HG03196 (cell line): Measurements from ENCODE around the gene TEPSIN.

Experiments
- ATAC-seq: cut with Tn5 transposase; IDR thresholded peaks from one replicate; pipeline ENCODE4 v1.9.1; 2021; ENCODE audit not compliant: unreplicated experiment

The TEPSIN gene

DNA sequence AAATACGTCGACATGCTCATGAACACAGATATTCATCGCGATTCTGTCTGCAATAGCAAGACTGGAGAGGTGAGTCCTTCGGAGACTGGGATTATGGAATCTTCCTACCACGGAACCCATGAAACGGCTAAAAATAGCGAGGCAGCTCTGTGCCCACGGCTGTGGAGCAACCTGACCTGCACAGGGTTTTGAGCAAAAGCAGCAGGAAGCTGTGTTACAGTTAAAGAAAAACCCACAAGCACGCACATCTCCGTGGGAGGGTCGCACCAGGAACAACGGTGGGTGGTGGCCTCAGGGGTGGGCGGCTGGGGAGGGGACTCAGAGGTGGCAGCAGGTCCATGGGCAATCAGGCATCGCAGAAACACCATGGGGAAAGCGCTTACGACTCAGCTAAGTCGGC, 31.4 kb upstream of the TEPSIN start:
- ATAC-seq, result no peak

DNA sequence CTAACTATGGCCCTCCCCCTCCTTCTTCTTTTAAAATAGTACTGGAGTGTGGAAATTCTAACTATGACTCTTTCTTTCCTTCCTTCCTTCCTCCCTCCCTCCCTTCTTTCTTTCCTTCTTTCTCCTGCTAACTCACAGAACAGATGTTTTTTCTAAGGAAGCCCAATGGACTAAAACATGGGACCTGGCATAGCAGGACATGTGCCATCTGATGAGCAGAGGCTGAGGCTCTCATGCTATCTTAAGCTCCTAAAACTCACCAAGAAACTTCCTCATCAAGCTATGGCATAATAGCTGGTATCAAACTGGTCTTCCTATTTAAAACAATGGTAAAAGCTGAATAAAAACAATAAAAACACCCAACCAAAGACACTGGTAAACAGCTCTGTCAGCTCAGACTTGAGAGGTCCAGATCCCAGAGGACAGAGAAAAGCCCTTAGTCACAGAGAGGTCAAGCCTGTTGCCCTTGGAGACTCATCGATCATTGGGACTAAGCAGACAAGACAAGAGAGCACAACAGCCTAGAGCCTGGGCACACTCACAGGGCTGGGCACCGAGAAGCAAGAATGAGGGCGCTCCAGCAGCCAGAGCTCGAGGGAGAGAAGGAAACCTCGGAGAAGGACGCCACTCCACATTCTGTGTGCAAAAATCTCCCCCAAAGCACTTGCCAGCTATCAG, 28.7 kb upstream of the TEPSIN start:
- no peak for ATAC-seq

DNA sequence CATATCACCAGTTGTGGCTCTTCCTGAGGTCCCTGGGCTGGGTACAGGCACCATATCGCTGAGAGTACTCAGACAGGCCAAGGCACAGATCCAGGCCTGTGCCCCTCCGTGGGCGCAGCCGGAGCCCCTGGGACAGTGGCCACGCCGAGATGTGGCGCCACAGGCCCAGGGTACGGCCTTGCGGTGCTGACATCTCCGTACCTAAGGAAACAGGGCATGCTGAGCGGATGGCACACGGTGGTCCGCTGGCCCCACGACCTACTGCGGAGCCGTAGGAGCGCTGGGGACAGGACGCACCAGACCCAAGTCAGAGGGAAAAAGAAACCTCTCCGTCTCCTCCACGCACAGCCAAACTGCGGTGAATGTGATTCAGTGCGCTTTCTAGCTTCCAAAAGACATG, 26.7 kb upstream of the TEPSIN start:
- no peak for ATAC-seq

DNA sequence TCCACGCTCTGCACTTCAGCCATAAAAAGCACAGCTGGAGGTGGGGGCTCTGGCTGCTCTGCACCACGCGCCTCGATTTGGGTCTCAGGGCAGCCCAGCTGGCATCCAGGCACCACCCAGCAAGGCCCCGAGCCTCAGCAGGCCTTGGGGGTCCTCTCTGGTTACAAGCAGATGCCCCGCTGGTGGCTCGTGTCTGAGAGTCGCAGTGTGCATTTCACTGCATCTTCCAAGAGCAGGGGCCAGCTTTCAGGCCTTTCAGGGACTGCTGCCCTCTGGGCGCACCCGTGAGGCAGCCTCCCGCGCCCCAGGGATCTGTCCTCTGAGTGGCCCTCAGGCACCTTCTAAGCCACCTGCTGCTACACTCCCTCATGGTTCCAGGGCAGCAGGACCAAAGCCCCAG, 25.8 kb upstream of the TEPSIN start:
- no peak for ATAC-seq

DNA sequence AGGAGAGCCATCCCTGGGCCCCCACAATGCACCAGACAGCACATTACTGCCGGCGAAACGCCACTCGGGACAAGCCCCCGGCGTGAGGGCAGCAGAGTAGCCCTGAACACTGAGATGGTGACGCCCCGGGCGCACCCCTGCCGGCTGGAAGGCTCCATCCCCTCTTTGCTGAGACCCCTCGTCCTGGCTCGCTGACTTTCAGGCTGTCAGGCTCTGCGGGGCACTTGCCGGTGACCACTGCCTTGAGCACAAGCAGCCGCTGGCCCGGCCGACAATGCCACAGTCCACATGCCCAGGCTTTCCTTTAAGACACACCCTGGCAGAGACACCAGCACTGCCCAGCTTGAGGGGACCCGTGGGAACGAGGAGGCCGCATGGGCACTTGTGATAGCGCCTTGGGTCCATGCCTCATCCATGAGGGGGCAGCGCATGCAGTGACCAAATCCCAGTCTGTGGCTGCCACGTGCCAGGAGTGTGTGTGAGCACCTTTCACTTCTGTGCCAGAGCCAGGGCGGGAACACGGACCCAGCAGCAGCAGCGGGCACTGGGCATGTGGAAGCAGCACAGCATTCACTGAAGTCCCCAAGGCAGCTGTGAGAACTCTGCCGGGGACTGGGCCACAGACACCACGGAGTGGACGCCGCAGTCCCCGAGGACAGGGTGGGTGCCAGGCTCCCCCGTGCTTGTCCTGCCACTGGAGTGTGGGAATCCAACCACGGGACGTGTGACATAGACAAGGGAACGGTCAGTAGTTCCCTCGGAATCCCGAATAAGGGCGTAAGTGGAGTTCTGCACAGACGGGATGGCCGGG, 24.7 kb upstream of the TEPSIN start:
- no peak for ATAC-seq

GRCh38 chr17:81261582-81262336, 22.9 kb upstream of the TEPSIN start:
- ATAC-seq, result no peak

- no peak for ATAC-seq
Measured at GRCh38 chr17:81261096-81261495, 22.2 kb upstream of the TEPSIN start.

GRCh38 chr17:81260641-81261040, 21.8 kb upstream of the TEPSIN start:
- no peak for ATAC-seq

- ATAC-seq, result no peak
Measured at GRCh38 chr17:81260171-81260570, 21.3 kb upstream of the TEPSIN start.

DNA sequence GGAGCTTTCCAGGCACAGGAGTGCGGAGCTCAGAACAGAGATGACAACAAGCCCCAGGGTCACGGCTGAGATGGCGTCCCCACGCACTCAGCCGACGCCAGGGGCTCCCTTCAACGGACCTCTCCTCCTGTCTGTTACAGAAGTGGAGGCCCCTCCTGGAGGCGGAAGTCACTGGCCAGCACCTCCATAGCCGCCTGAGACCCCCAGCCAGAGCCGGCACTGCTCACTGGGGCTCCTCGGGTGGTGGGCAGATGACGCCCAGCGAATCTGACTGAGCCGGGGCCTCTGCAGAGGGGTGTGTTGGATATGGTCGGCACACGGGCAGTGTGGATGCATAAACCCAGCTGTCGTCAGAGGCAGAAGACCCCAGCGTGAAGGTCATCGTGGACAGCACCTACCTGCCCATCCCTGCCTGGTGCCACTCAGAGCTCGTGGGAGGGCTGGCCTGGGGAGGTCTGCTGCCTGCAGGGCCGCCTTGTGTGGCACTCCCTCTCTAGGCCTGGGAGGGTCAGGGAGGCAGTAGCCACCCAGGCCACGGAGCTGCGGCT, 20.3 kb upstream of the TEPSIN start:
- ATAC-seq, result no peak

DNA sequence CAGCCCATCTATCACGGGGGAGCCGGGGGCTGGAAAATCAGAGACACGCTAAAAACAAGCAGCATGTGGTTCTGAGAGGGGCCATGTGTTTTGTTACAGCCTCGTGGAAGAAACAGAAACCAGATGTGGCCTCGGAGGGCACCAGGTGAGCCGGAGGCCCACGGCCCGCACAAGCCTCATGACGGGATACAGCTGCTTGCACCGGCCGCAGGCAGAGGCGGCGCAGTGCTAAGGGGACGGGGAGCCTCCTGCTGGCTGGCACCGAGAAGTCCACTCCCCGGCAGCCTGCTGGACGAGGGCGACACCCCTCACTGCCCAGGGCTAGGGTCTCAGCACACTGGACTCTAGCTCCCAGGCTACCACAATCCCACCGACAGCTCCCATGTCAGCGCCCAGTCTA, 19.4 kb upstream of the TEPSIN start:
- ATAC-seq, result no peak

DNA sequence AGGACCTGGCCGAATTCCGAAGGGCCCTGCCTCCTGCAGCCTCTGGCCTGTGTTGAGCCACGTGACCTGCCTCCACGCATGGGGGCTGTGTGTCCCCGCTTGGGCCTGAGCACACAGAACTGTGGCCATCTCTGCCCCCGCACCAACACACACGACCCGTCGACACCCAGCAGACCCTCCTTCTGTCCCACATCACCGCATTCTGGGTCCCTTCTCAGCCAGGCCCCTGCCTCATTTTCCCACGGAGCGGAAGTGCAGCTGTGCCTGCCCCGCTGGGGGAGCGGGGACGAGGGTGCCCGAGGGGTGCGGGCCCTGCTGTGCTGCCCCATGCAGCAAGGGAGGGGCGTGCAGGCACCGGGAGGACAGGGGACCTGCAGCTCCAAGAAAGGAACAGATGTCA, 18.7 kb upstream of the TEPSIN start:
- no peak for ATAC-seq

DNA sequence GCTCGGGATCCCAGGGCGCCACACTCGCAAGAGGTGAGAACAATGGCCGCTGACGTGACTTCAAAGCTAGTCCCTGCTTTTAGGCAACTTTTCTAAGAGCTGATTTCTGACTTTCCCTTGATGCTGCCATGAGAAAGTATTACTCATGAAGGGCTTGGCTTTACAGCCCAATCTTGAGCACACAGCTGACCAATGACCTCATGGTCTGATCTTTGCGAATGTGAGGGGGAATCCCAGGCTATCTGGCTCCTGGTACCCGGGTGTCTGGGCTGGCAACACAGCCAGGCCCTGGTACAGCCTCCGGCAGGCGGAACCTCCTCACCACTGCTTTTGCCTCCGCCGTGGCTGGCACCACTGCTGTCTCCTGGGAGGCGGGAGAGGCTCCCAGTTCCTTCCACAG, 17.8 kb upstream of the TEPSIN start:
- no peak for ATAC-seq

- no peak for ATAC-seq
Measured at GRCh38 chr17:81254955-81255717, 16.3 kb upstream of the TEPSIN start.

DNA sequence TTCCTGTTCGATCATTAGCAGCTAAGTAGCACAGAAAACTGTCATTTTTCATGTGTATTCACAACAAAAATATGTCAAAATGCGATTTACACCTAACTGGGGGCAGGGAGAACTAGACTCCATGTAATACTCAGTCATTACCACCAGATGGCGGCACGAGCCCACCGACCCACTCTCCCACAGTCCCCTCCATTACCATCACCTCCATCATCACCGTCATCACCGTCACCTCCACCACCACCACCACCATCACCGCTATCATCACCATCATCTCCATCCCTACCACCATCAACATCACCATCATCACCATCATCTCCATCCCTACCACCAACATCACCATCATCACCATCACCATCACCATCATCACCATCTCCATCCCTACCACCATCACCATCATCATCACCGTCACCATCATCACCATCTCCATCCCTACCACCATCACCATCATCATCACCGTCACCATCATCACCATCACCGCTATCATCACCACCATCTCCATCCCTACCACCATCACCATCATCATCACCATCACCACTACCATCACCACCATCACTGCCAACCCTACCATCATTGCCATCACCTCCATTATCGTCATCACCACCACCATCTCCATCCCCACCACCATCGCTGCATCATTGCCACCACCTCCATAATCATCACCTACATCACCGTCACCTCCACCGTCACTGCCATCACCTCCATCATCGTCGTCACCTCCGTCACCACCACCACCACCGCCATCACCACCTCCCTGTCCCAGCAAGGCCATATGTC, 14.7 kb upstream of the TEPSIN start:
- no peak for ATAC-seq

- no peak for ATAC-seq
Measured at GRCh38 chr17:81252987-81253329, 14.1 kb upstream of the TEPSIN start.

DNA sequence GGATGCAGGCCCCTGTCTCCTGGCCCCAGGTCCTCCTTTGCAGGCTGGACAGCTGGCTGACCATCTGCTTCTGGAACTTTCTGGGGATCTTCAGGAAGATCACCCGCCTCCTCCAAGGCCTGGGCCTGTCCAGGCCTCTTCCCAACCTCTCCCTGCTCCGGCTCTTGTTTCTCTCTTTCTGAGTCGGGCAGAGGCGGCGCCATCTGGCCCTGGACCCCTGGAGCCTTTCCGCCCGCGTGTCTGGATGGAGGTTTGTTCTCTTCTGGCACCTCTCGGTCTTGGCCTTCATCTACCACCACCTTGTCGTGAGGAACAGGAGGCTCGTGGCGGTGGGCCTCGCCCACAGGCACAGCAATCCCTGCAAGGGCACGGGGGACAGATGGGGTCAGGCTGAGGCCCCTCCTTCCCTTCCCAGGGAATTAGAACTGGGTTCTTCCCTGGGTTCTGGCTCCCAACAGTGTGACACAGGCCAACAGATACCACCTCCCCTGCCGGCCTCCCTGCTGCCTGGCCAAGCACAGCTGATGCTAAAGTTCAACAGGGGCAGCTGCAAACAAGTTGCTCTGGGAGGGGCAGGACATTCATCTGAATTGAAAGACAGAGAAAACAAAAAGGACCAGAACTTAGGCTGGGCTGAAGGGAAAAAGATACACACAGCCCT, 13.6 kb upstream of the TEPSIN start:
- no peak for ATAC-seq

DNA sequence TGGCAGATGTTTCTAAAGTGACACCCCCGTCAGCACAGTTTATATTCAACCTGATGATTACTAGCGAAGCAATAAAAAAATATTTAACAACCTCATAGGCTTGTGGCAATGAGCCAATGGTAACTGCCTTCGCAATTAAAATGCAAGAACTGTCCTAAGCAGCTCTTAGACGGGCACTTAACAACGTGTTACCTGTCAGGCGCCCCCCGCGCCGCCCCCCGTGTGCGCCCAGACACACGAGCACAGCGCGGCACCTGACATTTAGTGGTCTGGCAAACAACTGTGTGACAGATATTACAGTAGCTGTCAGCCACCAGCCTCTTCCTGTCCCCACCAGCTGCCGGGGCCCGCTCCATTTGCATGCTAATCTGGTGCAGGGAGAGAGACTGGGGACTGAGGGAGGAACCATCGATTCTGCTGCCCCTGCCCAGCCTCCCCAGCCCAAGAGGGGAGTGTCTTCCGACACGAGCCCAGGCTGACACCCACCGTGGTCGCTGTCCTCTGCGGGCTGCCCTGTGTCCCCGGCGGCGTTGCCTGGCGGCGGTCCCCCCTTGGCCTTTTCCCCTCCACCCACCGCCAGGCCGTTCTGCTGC, 12.9 kb upstream of the TEPSIN start:
- ATAC-seq, result no peak

- no peak for ATAC-seq
Measured at GRCh38 chr17:81251094-81251708, 12.3 kb upstream of the TEPSIN start.
